ENCODE data around the gene PTPRK. TPM values are rescaled to one million over a fixed set of nuclear protein-coding genes. Genes with fewer than 3 reads are reported as not detected.

The PTPRK gene
- total and polyA plus RNA-seq, 2 of the 13 experiments (the other 11 are each of a cell fraction or from before 2014, with no cell fraction given), result 43.6 to 98.3 TPM

DNA sequence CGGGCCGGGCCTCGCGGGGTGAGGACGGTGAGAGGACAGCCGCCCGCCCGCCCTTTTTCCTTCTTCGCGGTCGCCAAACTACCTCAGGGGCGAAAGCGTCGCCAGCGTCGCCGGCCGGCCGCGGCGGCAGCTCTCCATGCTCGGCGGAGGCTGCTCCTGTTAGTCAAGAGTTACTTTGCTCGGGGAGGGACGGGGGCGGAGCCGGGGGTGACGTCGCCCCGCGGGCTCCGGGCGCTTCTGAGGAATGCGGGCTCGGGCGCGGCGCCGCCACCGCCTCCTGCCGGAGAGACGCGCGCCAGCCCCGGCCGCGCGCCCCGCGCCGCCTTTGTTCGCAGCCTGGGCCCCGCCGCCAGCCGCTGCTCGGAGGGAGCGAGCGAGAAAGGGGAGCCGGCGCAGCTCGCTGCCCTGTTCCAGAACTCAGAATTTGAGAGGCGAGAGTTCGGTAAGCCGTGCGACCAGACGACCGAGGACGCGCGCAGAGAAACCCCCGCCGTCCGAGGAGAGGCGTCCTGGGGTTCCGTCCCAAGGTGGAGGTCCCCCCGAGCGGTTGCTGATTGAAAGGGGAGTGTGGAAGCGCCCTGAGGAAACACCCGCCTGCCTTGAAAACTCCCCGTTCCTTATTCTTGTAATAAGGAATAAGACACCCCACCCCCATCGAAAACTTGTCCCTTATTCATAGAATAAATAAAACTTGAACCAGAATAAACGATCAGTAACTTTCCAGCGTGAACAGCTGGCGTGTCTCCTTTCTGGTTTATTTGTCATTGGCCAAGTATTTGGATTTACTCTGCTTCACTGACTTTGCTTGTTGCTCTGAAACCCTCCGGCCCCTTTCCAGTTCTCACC lies at the start of gene PTPRK (continued):
- TF ChIP-seq, protein P1, sequence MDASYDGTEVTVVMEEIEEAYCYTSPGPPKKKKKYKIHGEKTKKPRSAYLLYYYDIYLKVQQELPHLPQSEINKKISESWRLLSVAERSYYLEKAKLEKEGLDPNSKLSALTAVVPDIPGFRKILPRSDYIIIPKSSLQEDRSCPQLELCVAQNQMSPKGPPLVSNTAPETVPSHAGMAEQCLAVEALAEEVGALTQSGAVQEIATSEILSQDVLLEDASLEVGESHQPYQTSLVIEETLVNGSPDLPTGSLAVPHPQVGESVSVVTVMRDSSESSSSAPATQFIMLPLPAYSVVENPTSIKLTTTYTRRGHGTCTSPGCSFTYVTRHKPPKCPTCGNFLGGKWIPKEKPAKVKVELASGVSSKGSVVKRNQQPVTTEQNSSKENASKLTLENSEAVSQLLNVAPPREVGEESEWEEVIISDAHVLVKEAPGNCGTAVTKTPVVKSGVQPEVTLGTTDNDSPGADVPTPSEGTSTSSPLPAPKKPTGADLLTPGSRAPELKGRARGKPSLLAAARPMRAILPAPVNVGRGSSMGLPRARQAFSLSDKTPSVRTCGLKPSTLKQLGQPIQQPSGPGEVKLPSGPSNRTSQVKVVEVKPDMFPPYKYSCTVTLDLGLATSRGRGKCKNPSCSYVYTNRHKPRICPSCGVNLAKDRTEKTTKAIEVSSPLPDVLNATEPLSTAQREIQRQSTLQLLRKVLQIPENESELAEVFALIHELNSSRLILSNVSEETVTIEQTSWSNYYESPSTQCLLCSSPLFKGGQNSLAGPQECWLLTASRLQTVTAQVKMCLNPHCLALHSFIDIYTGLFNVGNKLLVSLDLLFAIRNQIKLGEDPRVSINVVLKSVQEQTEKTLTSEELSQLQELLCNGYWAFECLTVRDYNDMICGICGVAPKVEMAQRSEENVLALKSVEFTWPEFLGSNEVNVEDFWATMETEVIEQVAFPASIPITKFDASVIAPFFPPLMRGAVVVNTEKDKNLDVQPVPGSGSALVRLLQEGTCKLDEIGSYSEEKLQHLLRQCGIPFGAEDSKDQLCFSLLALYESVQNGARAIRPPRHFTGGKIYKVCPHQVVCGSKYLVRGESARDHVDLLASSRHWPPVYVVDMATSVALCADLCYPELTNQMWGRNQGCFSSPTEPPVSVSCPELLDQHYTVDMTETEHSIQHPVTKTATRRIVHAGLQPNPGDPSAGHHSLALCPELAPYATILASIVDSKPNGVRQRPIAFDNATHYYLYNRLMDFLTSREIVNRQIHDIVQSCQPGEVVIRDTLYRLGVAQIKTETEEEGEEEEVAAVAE (CRISPR knock-in tag; IDR thresholded peaks at IDR 0.05; ENCODE audit: borderline replicate concordance), result peak; percentile 55; the same call in 1 of the 2 replicates
- peak; percentile 72 for TF ChIP-seq MAZ (IDR thresholded peaks at IDR 0.05; ENCODE audit: borderline replicate concordance, low read depth, low read length)
- peak; percentile 78 for TF ChIP-seq MAZ (CRISPR knock-in tag; IDR thresholded peaks at IDR 0.05; ENCODE audit: low read depth)
- TF ChIP-seq, protein P2, sequence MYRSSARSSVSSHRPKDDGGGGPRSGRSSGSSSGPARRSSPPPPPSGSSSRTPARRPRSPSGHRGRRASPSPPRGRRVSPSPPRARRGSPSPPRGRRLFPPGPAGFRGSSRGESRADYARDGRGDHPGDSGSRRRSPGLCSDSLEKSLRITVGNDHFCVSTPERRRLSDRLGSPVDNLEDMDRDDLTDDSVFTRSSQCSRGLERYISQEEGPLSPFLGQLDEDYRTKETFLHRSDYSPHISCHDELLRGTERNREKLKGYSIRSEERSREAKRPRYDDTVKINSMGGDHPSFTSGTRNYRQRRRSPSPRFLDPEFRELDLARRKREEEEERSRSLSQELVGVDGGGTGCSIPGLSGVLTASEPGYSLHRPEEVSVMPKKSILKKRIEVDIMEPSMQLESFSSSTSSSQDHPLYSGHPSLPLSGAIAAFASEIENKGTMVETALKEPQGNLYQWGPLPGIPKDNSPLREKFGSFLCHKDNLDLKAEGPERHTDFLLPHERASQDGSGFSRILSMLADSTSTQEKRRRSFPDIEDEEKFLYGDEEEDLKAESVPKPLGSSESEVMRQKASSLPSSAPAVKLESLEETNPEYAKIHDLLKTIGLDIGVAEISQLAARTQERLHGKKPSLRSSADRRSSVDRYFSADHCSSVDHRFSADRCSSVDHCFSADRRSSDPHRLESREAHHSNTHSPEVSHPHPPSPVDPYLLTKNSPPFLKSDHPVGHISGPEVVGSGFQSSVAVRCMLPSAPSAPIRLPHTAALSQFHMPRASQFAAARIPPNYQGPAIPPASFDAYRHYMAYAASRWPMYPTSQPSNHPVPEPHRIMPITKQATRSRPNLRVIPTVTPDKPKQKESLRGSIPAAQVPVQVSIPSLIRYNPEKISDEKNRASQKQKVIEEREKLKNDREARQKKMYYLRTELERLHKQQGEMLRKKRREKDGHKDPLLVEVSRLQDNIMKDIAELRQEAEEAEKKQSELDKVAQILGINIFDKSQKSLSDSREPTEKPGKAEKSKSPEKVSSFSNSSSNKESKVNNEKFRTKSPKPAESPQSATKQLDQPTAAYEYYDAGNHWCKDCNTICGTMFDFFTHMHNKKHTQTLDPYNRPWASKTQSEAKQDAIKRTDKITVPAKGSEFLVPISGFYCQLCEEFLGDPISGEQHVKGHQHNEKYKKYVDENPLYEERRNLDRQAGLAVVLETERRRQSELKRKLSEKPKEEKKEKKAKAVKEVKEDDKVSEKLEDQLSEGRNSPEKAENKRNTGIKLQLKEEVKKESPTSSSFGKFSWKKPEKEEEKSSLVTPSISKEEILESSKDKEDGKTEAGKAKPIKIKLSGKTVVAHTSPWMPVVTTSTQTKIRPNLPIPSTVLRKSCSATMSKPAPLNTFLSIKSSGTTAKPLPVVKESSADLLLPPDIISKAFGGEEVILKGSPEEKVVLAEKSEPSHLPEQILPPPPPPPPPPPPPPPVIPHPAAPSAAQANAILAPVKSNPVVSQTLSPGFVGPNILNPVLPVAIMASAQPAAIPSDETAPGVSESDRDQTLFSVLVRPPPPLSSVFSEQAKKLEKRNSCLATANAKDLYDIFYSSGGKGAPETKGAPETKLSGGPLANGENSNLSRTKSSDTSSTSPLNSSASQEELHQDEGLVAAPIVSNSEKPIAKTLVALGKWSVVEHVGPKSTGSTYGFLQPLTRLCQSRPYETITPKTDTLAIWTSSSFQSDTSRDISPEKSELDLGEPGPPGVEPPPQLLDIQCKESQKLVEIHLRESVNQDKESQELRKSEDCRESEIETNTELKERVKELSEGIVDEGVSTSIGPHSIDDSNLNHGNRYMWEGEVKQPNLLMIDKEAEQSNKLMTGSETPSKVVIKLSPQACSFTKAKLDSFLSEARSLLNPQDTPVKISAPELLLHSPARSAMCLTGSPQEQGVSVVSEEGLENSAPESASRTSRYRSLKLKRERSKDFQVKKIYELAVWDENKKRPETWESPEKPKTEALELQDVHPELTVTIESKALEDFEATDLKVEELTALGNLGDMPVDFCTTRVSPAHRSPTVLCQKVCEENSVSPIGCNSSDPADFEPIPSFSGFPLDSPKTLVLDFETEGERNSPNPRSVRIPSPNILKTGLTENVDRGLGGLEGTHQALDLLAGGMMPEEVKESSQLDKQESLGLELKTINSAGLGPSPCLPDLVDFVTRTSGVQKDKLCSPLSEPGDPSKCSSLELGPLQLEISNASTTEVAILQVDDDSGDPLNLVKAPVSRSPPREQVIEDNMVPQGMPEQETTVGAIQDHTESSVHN (CRISPR knock-in tag; IDR thresholded peaks at IDR 0.05), result no peak
- peak; percentile 52 for TF ChIP-seq TGIF2 (CRISPR knock-in tag; IDR thresholded peaks at IDR 0.05)
- no peak for TF ChIP-seq KLF6 (CRISPR knock-in tag; IDR thresholded peaks at IDR 0.05)
- TF ChIP-seq MLLT10 (CRISPR knock-in tag; IDR thresholded peaks at IDR 0.05), result 0 out of 2 replicates have a peak, but pooled peaks have one; percentile 8
- TF ChIP-seq STAG1 (CRISPR knock-in tag; IDR thresholded peaks at IDR 0.05), result peak; percentile 37; the same call in 1 of the 2 replicates
- TF ChIP-seq, protein P3, sequence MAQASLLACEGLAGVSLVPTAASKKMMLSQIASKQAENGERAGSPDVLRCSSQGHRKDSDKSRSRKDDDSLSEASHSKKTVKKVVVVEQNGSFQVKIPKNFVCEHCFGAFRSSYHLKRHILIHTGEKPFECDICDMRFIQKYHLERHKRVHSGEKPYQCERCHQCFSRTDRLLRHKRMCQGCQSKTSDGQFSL (CRISPR knock-in tag; IDR thresholded peaks at IDR 0.05), result no peak
- TF ChIP-seq ZNF558 (CRISPR knock-in tag; IDR thresholded peaks at IDR 0.05; ENCODE audit: borderline replicate concordance), result peak; percentile 34
- no peak for TF ChIP-seq IKZF4 (CRISPR knock-in tag; IDR thresholded peaks at IDR 0.05; ENCODE audit: borderline replicate concordance, low read depth, not compliant biosample characterization)
- TF ChIP-seq ADNP (CRISPR knock-in tag; IDR thresholded peaks at IDR 0.05), result no peak
- TF ChIP-seq ZNF253 (CRISPR knock-in tag; IDR thresholded peaks at IDR 0.05; ENCODE audit: borderline replicate concordance), result no peak
- TF ChIP-seq ZNF891 (CRISPR knock-in tag; IDR thresholded peaks at IDR 0.05), result no peak; the same call in 1 of the 2 replicates
- TF ChIP-seq SRSF4 (IDR thresholded peaks at IDR 0.05; ENCODE audit: low read depth, low read length, poor library complexity, severe bottlenecking), result no peak

Data from HepG2 (cell line).